ENCODE measurements around the gene ENPEP.

DNA sequence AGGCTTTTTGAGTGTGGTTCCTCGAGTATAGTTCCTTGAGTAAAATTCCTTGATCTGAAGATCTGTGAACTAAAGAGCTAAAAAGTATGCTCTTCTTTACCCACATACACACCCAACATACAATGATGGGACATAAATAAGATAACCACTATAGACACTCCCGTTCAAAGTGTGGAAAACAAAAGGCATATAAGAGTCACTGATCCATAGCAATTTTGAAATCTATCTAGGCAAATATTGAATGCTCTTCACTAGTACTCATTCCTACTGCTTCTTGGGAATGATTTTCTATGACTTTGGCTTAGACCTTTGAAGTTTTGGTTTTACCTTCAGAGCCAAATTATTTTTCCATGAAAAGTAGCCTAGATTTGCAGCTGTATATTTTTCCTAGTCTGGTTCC is 120.5 kb downstream of the ENPEP start:
- TF ChIP-seq, protein P1, sequence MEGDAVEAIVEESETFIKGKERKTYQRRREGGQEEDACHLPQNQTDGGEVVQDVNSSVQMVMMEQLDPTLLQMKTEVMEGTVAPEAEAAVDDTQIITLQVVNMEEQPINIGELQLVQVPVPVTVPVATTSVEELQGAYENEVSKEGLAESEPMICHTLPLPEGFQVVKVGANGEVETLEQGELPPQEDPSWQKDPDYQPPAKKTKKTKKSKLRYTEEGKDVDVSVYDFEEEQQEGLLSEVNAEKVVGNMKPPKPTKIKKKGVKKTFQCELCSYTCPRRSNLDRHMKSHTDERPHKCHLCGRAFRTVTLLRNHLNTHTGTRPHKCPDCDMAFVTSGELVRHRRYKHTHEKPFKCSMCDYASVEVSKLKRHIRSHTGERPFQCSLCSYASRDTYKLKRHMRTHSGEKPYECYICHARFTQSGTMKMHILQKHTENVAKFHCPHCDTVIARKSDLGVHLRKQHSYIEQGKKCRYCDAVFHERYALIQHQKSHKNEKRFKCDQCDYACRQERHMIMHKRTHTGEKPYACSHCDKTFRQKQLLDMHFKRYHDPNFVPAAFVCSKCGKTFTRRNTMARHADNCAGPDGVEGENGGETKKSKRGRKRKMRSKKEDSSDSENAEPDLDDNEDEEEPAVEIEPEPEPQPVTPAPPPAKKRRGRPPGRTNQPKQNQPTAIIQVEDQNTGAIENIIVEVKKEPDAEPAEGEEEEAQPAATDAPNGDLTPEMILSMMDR (conservative IDR thresholded peaks at IDR 0.05; ENCODE audit: low read length): no peak
- no peak for TF ChIP-seq EZH2phosphoT487 (IDR thresholded peaks at IDR 0.05; ENCODE audit: borderline replicate concordance, low read depth, low read length)
